A549 treated with AZD2906 at 1 μM for 4 hours (cell line): ENCODE measurements around the gene CMBL. TPM values are rescaled to one million over a fixed set of nuclear protein-coding genes. Genes with fewer than 3 reads are reported as not detected.

ENCODE experiments used
- total RNA-seq: library from RNA; stranded (reverse); fragments of 200-300 nt; extraction: Qiagen RNA extraction; gene quantifications from 5 replicates; pipeline ENCODE4 v1.2.3, GENCODE V29; 2022

CMBL gene
- 20.5 to 23.9 TPM (median 21.4 TPM) in 5 replicates for total RNA-seq

GRCh38 chr5:10307206-10308148 is at the start of gene CMBL:
Gene CMBL, minus strand, starts transcription at chr5:10307902. Its CDS starts 17,140 bp downstream, at chr5:10290762.

GRCh38 chr5:10353241-10354047 is 45.7 kb upstream of the CMBL start, which contains the start of gene MARCHF6:
Gene MARCHF6, plus strand, starts transcription at chr5:10353695. Its CDS starts 204 bp downstream, at chr5:10353899.

DNA sequence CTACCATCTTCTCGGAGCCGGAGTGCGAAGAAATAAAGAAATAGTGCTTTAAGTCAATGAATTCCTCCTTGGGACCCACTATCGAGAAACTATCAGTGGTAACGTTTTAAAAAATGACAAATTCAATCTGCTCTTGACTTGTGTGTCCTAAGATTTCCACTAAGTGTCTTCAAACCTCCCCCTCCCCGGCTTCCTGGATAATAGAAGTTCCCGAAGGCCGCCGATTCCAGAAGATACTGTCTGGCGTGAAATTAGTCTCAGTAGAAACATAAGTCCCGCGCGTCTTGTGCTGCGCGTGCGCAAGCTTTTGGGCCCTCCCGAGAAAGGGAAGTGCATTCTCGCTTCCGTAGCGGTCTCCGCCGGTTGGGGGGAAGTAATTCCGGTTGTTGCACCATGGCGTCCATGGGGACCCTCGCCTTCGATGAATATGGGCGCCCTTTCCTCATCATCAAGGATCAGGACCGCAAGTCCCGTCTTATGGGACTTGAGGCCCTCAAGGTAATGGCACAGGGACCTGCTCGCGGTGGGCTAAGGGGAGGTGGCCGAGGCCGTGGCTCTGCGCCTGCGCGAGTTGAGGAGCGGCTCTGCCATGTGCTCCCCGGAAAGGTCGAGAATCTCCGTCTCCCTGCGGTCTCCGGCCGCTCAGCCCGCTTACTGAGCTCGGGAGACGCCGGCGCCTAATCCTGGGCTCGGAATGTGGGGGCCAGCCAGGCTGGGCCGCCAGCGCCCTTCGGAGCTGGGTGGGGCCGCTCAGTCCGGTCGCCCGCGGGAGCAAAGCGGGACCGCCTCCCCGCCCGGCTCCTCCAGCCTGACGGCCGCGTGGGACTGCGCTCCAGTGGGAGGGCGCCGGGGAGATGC is 57.5 kb downstream of the CMBL start, which contains the start of gene CCT5:
Gene CCT5 (plus strand): TSS at position 333 of the 858 bp plus-strand sequence. CDS start 61 bp downstream, at position 394.

Other genes starting within 250 kb of the CMBL start
- 11.2 to 16.3 TPM (median 11.7 TPM) in 5 replicates for gene ATPSCKMT, start 58.0 kb downstream of the CMBL start, total RNA-seq
- 475 to 758 TPM (median 501 TPM) in 5 replicates for gene CCT5, start 57.6 kb downstream of the CMBL start, total RNA-seq
- 54.8 to 73.9 TPM (median 70.1 TPM) in 5 replicates for gene MARCHF6, start 45.8 kb upstream of the CMBL start, total RNA-seq
- gene ROPN1L, start 134.0 kb upstream of the CMBL start, total RNA-seq, result 2.1 to 2.4 TPM (median 2.3 TPM) in 5 replicates